A172 (cell line): ENCODE data around the gene CNPPD1. TPM values are rescaled to one million over a fixed set of nuclear protein-coding genes. Genes with fewer than 3 reads are reported as not detected.

Experiments used
- DNase-seq: peaks from one replicate; pipeline ENCODE4 v3.0.0-alpha.2; 2015; ENCODE audit warnings: low spot score
- total RNA-seq: library from RNA; depleted of rRNA; stranded (reverse); fragments of >200 nt; shearing (Covaris generic); gene quantifications from 2 replicates; pipeline ENCODE4 v1.2.3, GENCODE V29; 2014; rRNA removed

CNPPD1 gene
- 36.7 and 43.8 TPM in 2 replicates for total RNA-seq

- peak; percentile 64 for DNase-seq
These were observed at the start of gene CNPPD1 for GRCh38 chr2:219176818-219177551. CNPPD1 (minus strand) TSS chr2:219176925; CDS start chr2:219176828, 97 bp downstream.

- DNase-seq, result no peak
These were observed 48.6 kb upstream of the CNPPD1 start for GRCh38 chr2:219225350-219225749.

- no peak for DNase-seq
These were observed 47.3 kb upstream of the CNPPD1 start for GRCh38 chr2:219223831-219224610.

DNA sequence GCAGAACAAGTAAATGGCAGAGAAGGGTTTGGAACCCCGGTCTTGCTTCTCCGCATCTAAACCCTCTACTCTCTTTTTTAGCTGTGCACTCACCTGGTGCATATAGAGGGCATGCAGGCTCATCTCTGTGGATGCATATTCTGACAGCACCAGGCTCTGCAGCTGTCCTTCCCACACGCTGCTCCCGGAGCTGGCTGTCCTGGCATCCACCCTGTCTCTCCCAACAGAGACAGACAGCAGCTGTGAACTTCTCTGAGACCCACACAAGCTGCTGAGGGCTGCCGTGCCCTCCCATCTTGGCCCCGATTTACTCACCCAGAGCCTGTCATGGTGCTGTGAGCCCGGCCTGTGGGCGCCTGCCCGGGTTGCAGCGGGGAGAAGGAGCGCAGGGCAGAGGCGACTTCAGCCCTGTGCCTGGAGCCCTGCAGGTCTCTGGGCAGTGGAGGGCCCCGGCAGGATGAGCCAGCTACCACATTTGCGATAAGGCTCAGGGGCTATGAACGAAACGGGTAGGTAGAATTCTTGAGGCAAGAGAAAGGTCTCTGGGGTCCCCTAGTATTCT, 45.3 kb upstream of the CNPPD1 start:
- DNase-seq, result no peak

GRCh38 chr2:219220652-219221402, 44.1 kb upstream of the CNPPD1 start:
- no peak for DNase-seq

GRCh38 chr2:219219784-219220532, 43.2 kb upstream of the CNPPD1 start:
- no peak for DNase-seq

DNA sequence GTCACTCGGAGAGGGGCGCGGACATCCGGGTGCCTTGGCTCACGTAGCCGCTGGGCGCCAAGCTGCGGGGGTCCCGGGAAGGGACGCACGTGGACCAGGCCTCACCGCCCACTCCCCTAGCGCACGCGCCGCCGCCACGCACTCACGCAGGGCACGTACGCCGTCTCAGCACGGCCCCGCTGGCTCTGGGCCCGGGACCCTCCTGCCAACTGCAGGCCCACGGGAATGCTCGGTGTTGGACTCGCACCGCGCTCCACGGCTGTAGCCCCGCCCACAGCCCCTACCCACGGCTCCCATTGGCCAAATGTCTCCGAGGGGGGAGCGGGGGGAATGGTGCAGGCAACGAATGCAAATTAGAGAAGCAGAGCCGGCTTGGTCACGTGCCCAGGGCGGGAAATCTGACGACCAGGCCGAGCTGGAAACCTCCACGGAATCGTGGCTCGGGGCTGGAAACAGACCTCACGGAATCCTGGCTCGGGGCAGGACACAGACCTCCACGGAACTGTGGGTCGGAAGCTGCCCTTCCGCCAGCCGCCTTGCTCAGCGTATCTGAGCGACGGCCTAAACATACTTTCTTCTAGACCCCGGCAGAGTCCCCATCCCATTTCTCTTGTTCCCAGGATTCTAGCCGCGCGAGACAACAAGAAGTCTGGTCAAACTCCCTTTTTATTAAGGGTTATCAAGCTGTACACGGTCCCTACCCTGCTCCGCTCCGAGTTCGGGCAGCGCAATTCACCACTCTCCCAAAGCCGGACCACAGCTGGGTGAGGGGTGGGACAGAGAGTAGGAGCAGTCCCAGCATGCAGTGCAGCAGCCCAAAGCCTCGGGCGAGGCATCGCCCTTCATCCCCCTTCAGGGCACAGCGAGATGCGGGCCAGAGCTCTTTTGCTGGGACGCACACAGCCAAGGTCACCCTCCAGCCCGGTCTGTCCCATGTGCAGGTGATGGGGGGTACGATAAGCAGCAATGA, 42.3 kb upstream of the CNPPD1 start, which contains the start of gene ABCB6:
Gene ABCB6, minus strand, starts transcription at position 227 of the 970 bp plus-strand sequence. CDS start 285 bp downstream, outside the sequence.
- peak; percentile 84 for DNase-seq

- DNase-seq, result peak; percentile 64
These were observed 41.5 kb upstream of the CNPPD1 start for GRCh38 chr2:219218217-219218731.

DNA sequence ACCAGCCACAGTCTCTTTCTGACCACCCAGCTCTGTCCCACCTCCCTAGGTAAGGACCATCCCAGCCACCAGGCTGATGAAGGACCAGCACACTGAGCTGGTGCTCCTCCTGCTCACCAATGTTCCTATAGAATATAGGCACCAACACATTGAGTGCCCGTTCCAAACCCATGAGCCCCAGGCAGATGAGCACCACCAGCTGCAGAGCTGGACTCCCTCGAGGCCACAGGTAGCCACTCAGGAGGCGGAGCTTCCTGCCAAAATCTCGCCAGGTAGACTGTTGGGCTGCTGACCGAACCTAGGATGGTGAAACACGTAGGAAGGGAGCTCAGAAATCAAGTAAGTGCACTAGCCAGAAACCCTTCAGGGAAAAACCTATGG, 39.8 kb upstream of the CNPPD1 start:
- DNase-seq, result no peak

GRCh38 chr2:219215871-219216534, 39.3 kb upstream of the CNPPD1 start:
- no peak for DNase-seq

GRCh38 chr2:219214786-219215185, 38.1 kb upstream of the CNPPD1 start:
- no peak for DNase-seq

GRCh38 chr2:219214141-219214540, 37.4 kb upstream of the CNPPD1 start:
- DNase-seq, result no peak

- no peak for DNase-seq
These were observed 36.9 kb upstream of the CNPPD1 start for GRCh38 chr2:219213486-219214071.

- DNase-seq, result no peak
These were observed 36.3 kb upstream of the CNPPD1 start for GRCh38 chr2:219213026-219213415.

GRCh38 chr2:219210886-219211362, 34.2 kb upstream of the CNPPD1 start:
- DNase-seq, result no peak

- DNase-seq, result no peak
These were observed 33.6 kb upstream of the CNPPD1 start for GRCh38 chr2:219210196-219210885.

GRCh38 chr2:219209236-219210195, 32.8 kb upstream of the CNPPD1 start:
- DNase-seq, result no peak
